H1 (cell line): Measurements from ENCODE around the gene ZFAND4. TPM values are rescaled to one million over a fixed set of nuclear protein-coding genes. Genes with fewer than 3 reads are reported as not detected.

Source experiments
- CTCF ChIA-PET: fragments of 300-600 bp; sonication (Branson Sonifier 250); formaldehyde crosslinking; loops from one replicate; lab custom pipeline; 2021; ENCODE audit not compliant: partially characterized antibody; lab: Charles Lee
- POLR2A ChIA-PET: fragments of 300-600 bp; sonication (Branson Sonifier 250); formaldehyde crosslinking; loops from one replicate; lab custom pipeline; 2021; ENCODE audit warnings: inconsistent platforms; ENCODE audit not compliant: partially characterized antibody; lab: Charles Lee
- DNase-seq, 2 experiments: peaks; one replicate each; pipeline versions ENCODE4 v3.0.0 to v3.0.0-alpha.2; 2010 to 2022; ENCODE audit warnings: low spot score in 2 of 2, low read depth in 1 of 2, mixed read lengths in 1 of 2
- FAIRE-seq: peaks from 2 replicates; lab custom pipeline; 2011; peaks lifted over from hg19 to GRCh38; lab: Jason Lieb, UNC
- H2AFZ ChIP-seq: 2 replicates; pipeline ENCODE4 v1.8.1; 2012; ENCODE audit warnings: low read length, inconsistent platforms
- H2AK5ac ChIP-seq: 2 replicates; pipeline ENCODE4 v1.6.1; 2013; ENCODE audit warnings: low read depth, low read length
- H2BK120ac ChIP-seq: replicated peaks from 2 replicates; pipeline ENCODE3; 2013; ENCODE audit warnings: low read depth, low read length, inconsistent platforms
- H2BK12ac ChIP-seq: 2 replicates; pipeline ENCODE4 v1.6.1; 2013; ENCODE audit warnings: low read depth, low read length
- H2BK15ac ChIP-seq: 2 replicates; pipeline ENCODE4 v1.6.1; 2013; ENCODE audit warnings: low read length
- H2BK20ac ChIP-seq: 2 replicates; pipeline ENCODE4 v1.6.1; 2013; ENCODE audit warnings: low read length
- H2BK5ac ChIP-seq: 2 replicates; pipeline ENCODE4 v1.6.1; 2013; ENCODE audit warnings: low read depth, low read length
- H3K14ac ChIP-seq: 2 replicates; pipeline ENCODE4 v1.6.1; 2013; ENCODE audit warnings: inconsistent platforms; ENCODE audit not compliant: insufficient read length
- H3K18ac ChIP-seq: 2 replicates; pipeline ENCODE4 v1.6.1; 2013; ENCODE audit warnings: low read length; ENCODE audit errors: extremely low read depth
- H3K23ac ChIP-seq: 2 replicates; pipeline ENCODE4 v1.6.1; 2013; ENCODE audit warnings: inconsistent platforms; ENCODE audit not compliant: insufficient read length
- H3K23me2 ChIP-seq: 2 replicates; pipeline ENCODE4 v1.6.1; 2013; ENCODE audit warnings: low read depth, low read length
- H3K27ac ChIP-seq: 2 replicates; pipeline ENCODE4 v1.6.1; 2011; ENCODE audit warnings: low read depth, low read length, inconsistent platforms
- H3K27me3 ChIP-seq, 4 experiments: replicated peaks in 1 of 4; 1 replicate in 1 of 4; 2 replicates in 3 of 4; pipeline versions ENCODE4 v1.6.1 to v1.8.1; 2011 to 2013; ENCODE audit warnings: low read length in 3 of 4, mild to moderate bottlenecking in 3 of 4, inconsistent platforms in 2 of 4, mixed read lengths in 2 of 4, moderate library complexity in 1 of 4; ENCODE audit not compliant: control insufficient read depth in 3 of 4, insufficient read depth in 3 of 4; ENCODE audit errors: extremely low read depth in 1 of 4
- H3K36me3 ChIP-seq, 4 experiments: 2 replicates each; pipeline versions ENCODE4 v1.6.1 to v1.8.1; 2011 to 2013; ENCODE audit warnings: mild to moderate bottlenecking in 4 of 4, low read length in 3 of 4, moderate library complexity in 2 of 4, control low read depth in 1 of 4, inconsistent platforms in 1 of 4; ENCODE audit not compliant: insufficient read depth in 4 of 4, control insufficient read depth in 2 of 4
- H3K4ac ChIP-seq: replicated peaks from 2 replicates; pipeline ENCODE3; 2013; ENCODE audit warnings: low read length, low read depth, mixed read lengths, inconsistent platforms; ENCODE audit not compliant: insufficient read length
- H3K4me1 ChIP-seq, 4 experiments: replicated peaks in 1 of 4; 1 replicate in 1 of 4; 2 replicates in 3 of 4; pipeline versions ENCODE4 v1.6.1 to v1.8.1; 2011 to 2013; ENCODE audit warnings: low read length in 3 of 4, inconsistent platforms in 2 of 4, mixed read lengths in 1 of 4; ENCODE audit not compliant: insufficient read depth in 4 of 4, control insufficient read depth in 3 of 4
- H3K4me2 ChIP-seq, 2 experiments: 2 replicates each; pipeline versions ENCODE4 v1.6.1 to v1.8.1; 2011 to 2013; ENCODE audit warnings: low read depth in 2 of 2, low read length in 2 of 2, control low read depth in 1 of 2, inconsistent platforms in 1 of 2, mild to moderate bottlenecking in 1 of 2; ENCODE audit not compliant: insufficient read depth in 1 of 2
- H3K4me3 ChIP-seq, 4 experiments: fragments of 200-600, 300-600 bp in 1 of 4; sonication (generic), shearing (Covaris generic), sonication (Bioruptor Twin) in 1 of 4; 2 replicates each; pipeline versions ENCODE4 v1.5.1 to v1.8.1; 2011 to 2016; ENCODE audit warnings: low read length in 4 of 4, low read depth in 3 of 4, control low read depth in 2 of 4, inconsistent platforms in 2 of 4, mild to moderate bottlenecking in 2 of 4, mixed read lengths in 1 of 4, moderate library complexity in 1 of 4; ENCODE audit not compliant: insufficient read depth in 2 of 4; ENCODE audit errors: extremely low read depth in 1 of 4
- H3K56ac ChIP-seq: replicated peaks from 2 replicates; pipeline ENCODE3; 2013; ENCODE audit warnings: low read depth, mild to moderate bottlenecking, mixed read lengths, low read length, inconsistent platforms; ENCODE audit not compliant: insufficient read length
- H3K79me1 ChIP-seq: 2 replicates; pipeline ENCODE4 v1.6.1; 2013; ENCODE audit warnings: low read depth, low read length, control low read depth
- H3K79me2 ChIP-seq, 2 experiments: 2 replicates each; pipeline versions ENCODE4 v1.6.1 to v1.8.1; 2012 to 2013; ENCODE audit warnings: low read length in 2 of 2, mild to moderate bottlenecking in 2 of 2, inconsistent platforms in 1 of 2; ENCODE audit not compliant: insufficient read depth in 2 of 2, control insufficient read depth in 1 of 2
- H3K9ac ChIP-seq, 4 experiments: replicated peaks in 1 of 4; 1 replicate in 1 of 4; 2 replicates in 3 of 4; pipeline versions ENCODE4 v1.6.1 to v1.8.1; 2011 to 2013; ENCODE audit warnings: low read depth in 3 of 4, low read length in 3 of 4, control low read depth in 2 of 4, mild to moderate bottlenecking in 2 of 4, moderate library complexity in 2 of 4, inconsistent platforms in 1 of 4; ENCODE audit errors: extremely low read depth in 1 of 4
- H3K9me3 ChIP-seq, 2 experiments: 2 replicates each; pipeline versions ENCODE4 v1.6.1 to v1.8.1; 2012 to 2013; ENCODE audit warnings: mild to moderate bottlenecking in 2 of 2, moderate library complexity in 2 of 2, control low read depth in 1 of 2, inconsistent platforms in 1 of 2, low read depth in 1 of 2, low read length in 1 of 2, mixed read lengths in 1 of 2; ENCODE audit not compliant: insufficient read depth in 2 of 2
- H4K20me1 ChIP-seq, 2 experiments: replicated peaks in 1 of 2; 2 replicates each; pipeline versions ENCODE3 to v1.8.1; 2011 to 2013; ENCODE audit warnings: inconsistent platforms in 2 of 2, low read length in 2 of 2, mild to moderate bottlenecking in 1 of 2; ENCODE audit not compliant: insufficient read depth in 2 of 2, control insufficient read depth in 1 of 2
- H4K5ac ChIP-seq: 2 replicates; pipeline ENCODE4 v1.6.1; 2013; ENCODE audit warnings: low read length, low read depth, mixed read lengths, inconsistent platforms; ENCODE audit not compliant: insufficient read length
- H4K8ac ChIP-seq: 2 replicates; pipeline ENCODE4 v1.8.0; 2013; ENCODE audit warnings: mild to moderate bottlenecking, moderate library complexity, low read length, inconsistent platforms; ENCODE audit not compliant: insufficient read depth; ENCODE audit errors: extremely low read depth
- H4K91ac ChIP-seq: replicated peaks from 2 replicates; pipeline ENCODE3; 2013; ENCODE audit warnings: low read length, mixed read lengths, inconsistent platforms; ENCODE audit not compliant: insufficient read length
- CEBPB ChIP-seq: IDR thresholded peaks from 2 replicates; pipeline ENCODE4 v1.6.1; 2012; ENCODE audit warnings: low read depth, low read length
- CHD1 ChIP-seq: IDR thresholded peaks from 2 replicates; pipeline ENCODE4 v1.6.1; 2012; ENCODE audit warnings: low read depth, low read length, improper control_type of control experiment
- KDM1A ChIP-seq: fragments of 200-600, 300-600 bp; sonication (generic); IDR thresholded peaks from 2 replicates; pipeline ENCODE4 v1.7.1; 2016; ENCODE audit warnings: mild to moderate bottlenecking, low read length, borderline replicate concordance
- RFX5 ChIP-seq: IDR thresholded peaks from 2 replicates; pipeline ENCODE4 v1.6.1; 2011; ENCODE audit warnings: low read depth, low read length, improper control_type of control experiment, borderline replicate concordance
- SP2 ChIP-seq: IDR thresholded peaks from 2 replicates; pipeline ENCODE4 v1.6.1; 2012; ENCODE audit warnings: mild to moderate bottlenecking, low read length, inconsistent platforms
- TEAD4 ChIP-seq: IDR thresholded peaks from 2 replicates; pipeline ENCODE4 v1.6.1; 2012; ENCODE audit warnings: low read depth, low read length, inconsistent platforms, mixed read lengths
- WGBS, 2 experiments: shearing (Covaris generic) in 1 of 2; methylation state at CpG; one replicate each; pipeline versions ENCODE4 v1.1.6 to v1.1.7; 2013 to 2015; ENCODE audit warnings: low lambda C conversion rate in 2 of 2, mixed read lengths in 2 of 2, inconsistent platforms in 1 of 2, low coverage in 1 of 2, missing lambda C conversion rate in 1 of 2; ENCODE audit not compliant: insufficient replicate concordance in 2 of 2, insufficient coverage in 1 of 2, insufficient read length in 1 of 2; ENCODE audit errors: extremely low coverage in 1 of 2, missing lambda C conversion rate in 1 of 2; 5-methylcytosine and 5-hydroxymethylcytosine counted together
- polyA plus RNA-seq, 7 experiments: library from polyadenylated mRNA; depleted of rRNA in 3 of 7; stranded (reverse) in 5 of 7; unstranded in 2 of 7; fragments of >200 nt in 5 of 7; fragments of 200-250 nt in 2 of 7; gene quantifications; 1 replicate in 5 of 7; 2 replicates in 1 of 7; 4 replicates in 1 of 7; pipeline versions ENCODE4 v1.2.1 to v1.2.3, GENCODE V29; 2011 to 2013; ENCODE audit warnings: missing spikeins in 2 of 7, mixed read lengths in 2 of 7
- total RNA-seq: library from RNA; stranded (reverse); fragmentation: NEBNext Ultra II Directional; extraction: Animal tissue kit (Norgen Biotek cat#: 25700); gene quantifications from 2 replicates; pipeline ENCODE4 v1.2.1, GENCODE V29; 2021
- TF ChIP-seq, protein P1 (sequence below): IDR thresholded peaks from 2 replicates; pipeline ENCODE4 v1.6.1; 2011; ENCODE audit warnings: low read length, improper control_type of control experiment

Gene ZFAND4
- total and polyA plus RNA-seq, 2 of the 8 experiments (the other 6 are each of a cell fraction or from before 2014, with no cell fraction given): 2.8 to 17.8 TPM

GRCh38 chr10:45582386-45582781, 90.2 kb downstream of the ZFAND4 start:
- Histone ChIP-seq H3K9me3 (no peaks in the 10 kb centered on the region), H2AK5ac (no peak overlapping the region), H3K4me1 (peaks cover 0 to 6% (median 0%) of the 10 kb centered on the region in 4 experiments; a peak in 1 of 7 replicates), H3K4me3 (no peak overlapping the region), H3K23ac (no peak overlapping the region), H4K8ac (no peak overlapping the region), H3K4me2 (no peak overlapping the region), H3K79me1 (peaks cover 3% of the 10 kb centered on the region; the same call in 1 of the 2 replicates), H3K9ac (no peak overlapping the region), H3K14ac (no peak overlapping the region), H3K56ac (no peak overlapping the region), H4K91ac (no peak overlapping the region), H4K5ac (no peak overlapping the region), H2BK20ac (no peak overlapping the region), H3K23me2 (no peaks in the 10 kb centered on the region), H2AFZ (no peak overlapping the region), H2BK120ac (no peak overlapping the region), H3K4ac (no peak overlapping the region), H3K79me2 (peaks cover 0 to 35% of the 10 kb centered on the region in 2 experiments; a peak in 1 of 4 replicates), H3K36me3 (no peaks in the 10 kb centered on the region), H3K18ac (no peak overlapping the region), H2BK12ac (no peak overlapping the region), H4K20me1 (no peaks in the 10 kb centered on the region), H3K27me3 (no peaks in the 10 kb centered on the region), H3K27ac (no peak overlapping the region), H2BK5ac (no peak overlapping the region), H2BK15ac (no peak overlapping the region)
- WGBS, 2 experiments: 79% methylated on average over 1 of the region's 1 CpG; no CpG with 5 or more reads in 1 of the 2 experiments
- TF ChIP-seq CHD1 (no peak), RFX5 (no peak), SP2 (no peak), KDM1A (no peak), CEBPB (no peak), TEAD4 (no peak)
- TF ChIP-seq, protein P1, sequence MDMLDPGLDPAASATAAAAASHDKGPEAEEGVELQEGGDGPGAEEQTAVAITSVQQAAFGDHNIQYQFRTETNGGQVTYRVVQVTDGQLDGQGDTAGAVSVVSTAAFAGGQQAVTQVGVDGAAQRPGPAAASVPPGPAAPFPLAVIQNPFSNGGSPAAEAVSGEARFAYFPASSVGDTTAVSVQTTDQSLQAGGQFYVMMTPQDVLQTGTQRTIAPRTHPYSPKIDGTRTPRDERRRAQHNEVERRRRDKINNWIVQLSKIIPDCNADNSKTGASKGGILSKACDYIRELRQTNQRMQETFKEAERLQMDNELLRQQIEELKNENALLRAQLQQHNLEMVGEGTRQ: no peak
- FAIRE-seq: no peak
- ChIA-PET POLR2A (no interaction called here), CTCF (no interaction called here)
- DNase-seq: no peak
